ENCODE measurements around the gene ZRANB2.

GRCh38 chr1:71080739-71081696 lies at the start of gene ZRANB2:
- TF ChIP-seq, protein P1, sequence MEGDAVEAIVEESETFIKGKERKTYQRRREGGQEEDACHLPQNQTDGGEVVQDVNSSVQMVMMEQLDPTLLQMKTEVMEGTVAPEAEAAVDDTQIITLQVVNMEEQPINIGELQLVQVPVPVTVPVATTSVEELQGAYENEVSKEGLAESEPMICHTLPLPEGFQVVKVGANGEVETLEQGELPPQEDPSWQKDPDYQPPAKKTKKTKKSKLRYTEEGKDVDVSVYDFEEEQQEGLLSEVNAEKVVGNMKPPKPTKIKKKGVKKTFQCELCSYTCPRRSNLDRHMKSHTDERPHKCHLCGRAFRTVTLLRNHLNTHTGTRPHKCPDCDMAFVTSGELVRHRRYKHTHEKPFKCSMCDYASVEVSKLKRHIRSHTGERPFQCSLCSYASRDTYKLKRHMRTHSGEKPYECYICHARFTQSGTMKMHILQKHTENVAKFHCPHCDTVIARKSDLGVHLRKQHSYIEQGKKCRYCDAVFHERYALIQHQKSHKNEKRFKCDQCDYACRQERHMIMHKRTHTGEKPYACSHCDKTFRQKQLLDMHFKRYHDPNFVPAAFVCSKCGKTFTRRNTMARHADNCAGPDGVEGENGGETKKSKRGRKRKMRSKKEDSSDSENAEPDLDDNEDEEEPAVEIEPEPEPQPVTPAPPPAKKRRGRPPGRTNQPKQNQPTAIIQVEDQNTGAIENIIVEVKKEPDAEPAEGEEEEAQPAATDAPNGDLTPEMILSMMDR (IDR thresholded peaks at IDR 0.05): peak; percentile 44 to 87 (median 78)
- peak; percentile 67 to 93 (median 92) for TF ChIP-seq POLR2A (IDR thresholded peaks at IDR 0.05)

All from body of pancreas (tissue), 4 donors.